Lung microvascular endothelial cell (primary cell): ENCODE results near the gene RTN4RL1. TPM values are rescaled to one million over a fixed set of nuclear protein-coding genes. Genes with fewer than 3 reads are reported as not detected.

Source experiments
- DNase-seq, 2 donors: peaks; one replicate each; pipeline versions ENCODE4 v3.0.0 to v3.0.0-alpha.2; 2010; ENCODE audit warnings: low read depth in 2 of 2
- total RNA-seq: library from RNA; depleted of rRNA; stranded (reverse); fragments of >200 nt; gene quantifications from 2 replicates; pipeline ENCODE4 v1.2.1, GENCODE V29; 2014

Gene RTN4RL1, protein sequence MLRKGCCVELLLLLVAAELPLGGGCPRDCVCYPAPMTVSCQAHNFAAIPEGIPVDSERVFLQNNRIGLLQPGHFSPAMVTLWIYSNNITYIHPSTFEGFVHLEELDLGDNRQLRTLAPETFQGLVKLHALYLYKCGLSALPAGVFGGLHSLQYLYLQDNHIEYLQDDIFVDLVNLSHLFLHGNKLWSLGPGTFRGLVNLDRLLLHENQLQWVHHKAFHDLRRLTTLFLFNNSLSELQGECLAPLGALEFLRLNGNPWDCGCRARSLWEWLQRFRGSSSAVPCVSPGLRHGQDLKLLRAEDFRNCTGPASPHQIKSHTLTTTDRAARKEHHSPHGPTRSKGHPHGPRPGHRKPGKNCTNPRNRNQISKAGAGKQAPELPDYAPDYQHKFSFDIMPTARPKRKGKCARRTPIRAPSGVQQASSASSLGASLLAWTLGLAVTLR
- 0.22 and 0.40 TPM in 2 replicates for total RNA-seq

DNA sequence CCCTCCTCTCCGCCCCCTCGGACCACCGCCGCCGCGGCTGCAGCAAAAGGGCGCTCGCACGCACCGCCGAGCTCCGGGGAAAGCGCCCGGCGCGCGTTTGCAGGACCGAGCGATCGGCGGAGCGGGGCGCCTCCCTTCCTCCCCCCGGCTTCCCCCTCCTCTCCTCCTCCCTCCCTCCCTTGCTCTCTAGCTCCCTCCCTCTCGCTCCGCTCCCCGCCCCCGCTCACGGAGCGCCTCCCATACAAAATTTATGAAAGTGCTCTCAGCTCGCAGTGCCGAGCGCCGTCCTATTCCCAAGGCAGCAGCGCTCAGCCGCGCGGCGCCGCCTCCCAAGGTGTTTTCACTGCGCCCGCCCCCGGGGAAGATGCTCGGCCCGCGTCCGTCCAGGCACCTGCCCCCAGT, at the start of gene RTN4RL1:
RTN4RL1 (minus strand) TSS at position 115 of the 402 bp plus-strand sequence. CDS start 469 bp downstream, outside the sequence.
- peak in 1 of 2 donors; percentile 54 for DNase-seq

DNA sequence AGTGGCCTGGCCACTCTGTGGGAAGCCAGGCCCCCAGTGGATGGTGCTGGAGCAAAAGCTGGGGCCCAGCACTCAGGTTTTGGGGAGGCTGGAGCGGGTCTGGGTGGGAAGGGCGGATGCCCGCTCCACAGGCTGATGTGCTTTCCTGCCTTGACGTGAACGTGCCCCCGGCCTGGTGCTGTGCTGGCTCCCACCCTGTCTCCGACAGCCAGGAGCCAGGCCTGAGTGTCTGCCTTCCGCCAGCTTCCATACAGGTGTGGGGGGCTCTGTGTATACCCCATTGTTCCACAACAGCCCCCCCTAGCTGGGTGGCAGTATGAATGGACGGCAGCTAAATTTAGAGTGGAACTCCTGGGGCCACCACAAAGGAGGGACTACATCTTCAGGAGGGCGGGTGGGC, 49.8 kb upstream of the RTN4RL1 start:
- no peak for DNase-seq

DNA sequence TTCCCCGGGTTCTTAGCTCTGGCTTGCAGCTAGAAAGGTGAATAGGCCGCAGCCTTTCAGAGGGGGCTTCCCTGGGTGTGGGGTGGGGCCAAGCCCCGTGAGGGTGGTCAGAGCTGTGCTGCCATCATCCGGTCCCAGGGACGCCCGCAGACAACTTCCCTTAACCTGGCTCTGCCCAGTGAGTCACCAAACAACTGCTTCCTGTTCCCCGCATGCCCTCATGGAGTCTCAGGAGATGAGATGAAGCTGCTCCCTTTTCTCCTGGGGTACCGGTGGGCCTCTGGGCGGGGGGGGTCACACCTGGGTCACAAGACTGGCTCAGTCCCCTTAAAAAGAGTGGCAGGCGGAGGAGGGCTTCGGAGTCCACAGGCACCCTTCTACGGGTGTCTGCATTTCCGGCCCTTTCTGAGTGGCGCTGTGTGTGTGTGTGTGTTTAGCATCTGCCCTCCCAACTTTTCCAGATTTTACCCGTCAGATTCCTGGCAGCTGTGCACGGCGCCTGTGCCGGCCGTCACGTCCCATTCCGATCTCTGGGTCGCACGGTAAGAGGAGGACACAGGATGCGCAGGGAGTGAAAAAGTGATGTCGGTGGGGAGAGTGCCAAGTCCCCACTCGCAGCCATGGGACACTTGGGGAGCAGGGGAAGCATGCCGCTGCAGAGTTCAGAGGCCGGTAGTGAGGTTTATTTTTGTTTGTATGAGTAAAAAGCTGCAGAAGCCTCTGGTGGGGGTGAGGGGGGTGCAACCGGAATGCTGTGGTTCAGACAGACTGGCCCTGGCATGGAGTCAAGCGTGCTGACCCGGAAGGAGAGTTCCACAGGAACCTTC, 46.5 kb upstream of the RTN4RL1 start:
- peak; percentile 90 to 97 for DNase-seq

DNA sequence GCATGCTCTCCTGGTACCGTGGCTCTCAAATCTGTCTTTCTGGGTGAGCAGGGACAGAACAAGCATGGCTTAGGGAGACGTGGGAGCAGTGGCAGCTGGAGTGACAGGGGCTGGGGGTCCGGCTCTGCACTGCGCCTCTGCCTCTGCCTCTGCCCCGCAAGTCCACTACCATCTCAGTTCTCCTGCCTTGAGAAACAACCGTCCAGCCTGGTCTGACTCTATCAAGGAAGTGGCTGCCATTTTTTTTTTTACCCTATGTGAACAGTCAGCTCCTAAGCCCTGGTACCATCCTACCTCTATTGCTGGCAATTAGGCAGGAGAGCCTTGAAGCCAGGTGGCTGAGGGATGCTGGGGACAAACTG, 45.9 kb upstream of the RTN4RL1 start:
- DNase-seq, result no peak

DNA sequence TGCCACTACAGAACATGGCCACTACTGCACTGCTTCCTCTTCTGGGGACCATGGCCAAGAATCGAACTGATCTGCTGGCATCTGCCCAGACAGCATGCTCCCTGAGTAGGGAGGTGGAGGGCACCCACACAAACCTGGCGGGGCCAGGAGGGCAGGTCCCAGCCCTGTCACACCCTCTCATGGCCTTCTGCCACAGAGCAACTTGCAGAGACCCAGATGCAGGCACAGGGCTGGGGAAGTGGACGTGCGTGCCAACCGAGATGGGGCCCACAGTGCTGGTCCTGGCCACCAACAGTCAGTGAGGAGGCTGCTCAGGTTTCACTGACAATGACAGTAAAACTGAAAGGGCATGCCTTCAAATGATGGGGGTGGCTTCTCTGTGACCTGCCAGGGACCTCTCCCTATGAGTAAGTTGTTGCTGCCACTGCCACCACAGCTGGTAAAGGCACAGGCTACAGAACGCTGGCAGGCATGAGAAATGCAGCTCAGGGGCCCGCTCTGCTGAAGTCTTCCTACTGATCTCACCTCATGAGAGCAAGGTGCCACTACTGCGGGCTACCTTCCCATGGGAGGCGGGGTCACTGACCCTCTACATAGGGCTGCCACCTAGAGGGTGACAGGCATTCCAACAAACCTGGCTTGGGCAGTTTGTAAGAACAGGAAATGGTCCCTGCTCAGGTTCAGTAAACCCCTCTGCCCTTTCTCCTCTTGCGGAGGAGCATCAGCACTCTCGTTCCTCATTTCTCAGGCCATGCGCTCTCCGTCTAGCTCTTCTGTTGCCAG, 45.3 kb upstream of the RTN4RL1 start:
- no peak for DNase-seq

DNA sequence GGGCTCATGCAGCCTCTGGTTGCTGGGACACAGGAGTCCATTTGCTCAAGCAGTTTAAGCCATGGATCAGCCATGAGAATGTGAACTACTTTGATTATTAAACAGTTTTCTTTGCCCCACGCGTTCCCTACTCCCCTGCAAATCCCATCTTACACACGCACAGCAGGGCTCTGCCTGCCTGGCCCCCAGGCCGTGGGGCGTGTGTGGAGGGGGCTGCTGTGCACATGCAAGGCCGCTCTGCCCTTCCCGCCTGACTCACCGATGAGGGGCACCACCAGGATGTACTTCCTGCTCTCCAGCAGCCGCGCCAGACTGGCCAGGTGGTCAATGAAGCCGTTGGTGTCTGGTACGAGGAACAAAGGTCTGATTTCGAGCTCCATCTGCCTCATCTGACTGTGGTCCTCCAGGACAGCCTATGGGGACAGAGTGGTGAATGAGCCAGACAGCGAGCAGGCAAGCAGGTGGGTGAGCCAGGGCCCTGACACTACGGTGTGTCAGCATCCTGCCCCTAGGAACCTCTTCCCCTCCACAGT, 43.5 kb upstream of the RTN4RL1 start:
- DNase-seq, result peak; percentile 81 to 85

DNA sequence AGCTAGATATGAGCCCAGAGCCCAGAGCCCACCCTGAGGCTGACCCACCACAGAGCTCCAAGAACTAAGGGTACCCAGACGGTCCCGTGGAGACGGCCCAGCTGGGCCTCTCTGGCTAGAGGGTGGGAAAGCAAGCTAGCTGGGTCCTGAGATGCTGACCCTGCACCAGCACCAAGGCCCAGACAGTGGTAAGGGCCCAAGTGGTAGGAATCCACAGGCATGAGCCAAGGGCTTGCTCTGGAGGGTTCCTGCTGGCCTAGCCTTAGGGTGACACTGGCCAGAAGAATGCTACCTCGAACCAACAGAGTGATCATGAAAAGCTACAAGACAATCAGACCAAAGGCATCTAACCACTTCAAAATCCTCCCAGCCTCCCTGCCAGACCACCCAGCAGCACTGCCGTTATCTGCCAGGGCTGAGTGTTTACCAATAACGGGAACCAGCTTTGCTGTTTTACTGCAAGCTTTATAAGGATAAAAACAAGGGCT, 42.9 kb upstream of the RTN4RL1 start:
- no peak for DNase-seq

GRCh38 chr17:2067608-2068024, 42.5 kb upstream of the RTN4RL1 start:
- DNase-seq, result peak; percentile 64 to 75

DNA sequence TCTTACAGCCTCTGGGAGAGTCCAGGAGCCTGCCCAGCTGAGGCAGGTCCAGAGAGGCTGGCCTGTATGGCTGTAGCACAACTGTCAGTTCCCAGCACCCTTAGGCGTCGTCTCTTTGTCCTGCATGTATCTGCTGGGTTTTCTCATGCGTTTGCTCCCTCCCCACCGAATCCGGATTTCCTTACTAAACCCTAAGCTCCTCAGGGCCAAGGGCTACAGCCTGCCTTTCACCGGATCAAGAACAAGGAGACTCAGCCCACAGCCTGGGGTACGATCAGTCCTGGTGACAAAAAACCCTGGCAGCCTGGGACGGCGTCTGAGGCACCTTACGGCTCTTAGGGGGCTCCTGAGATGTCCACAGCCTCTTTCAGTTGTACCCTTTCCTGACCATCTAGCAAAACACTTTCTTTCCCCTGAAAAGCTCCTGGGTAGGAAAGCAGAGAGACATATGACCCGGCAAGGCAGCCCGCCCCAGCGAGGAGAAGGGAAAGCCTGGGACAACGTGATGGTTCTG, 42.0 kb upstream of the RTN4RL1 start:
- DNase-seq, result peak in 1 of 2 donors; percentile 57

DNA sequence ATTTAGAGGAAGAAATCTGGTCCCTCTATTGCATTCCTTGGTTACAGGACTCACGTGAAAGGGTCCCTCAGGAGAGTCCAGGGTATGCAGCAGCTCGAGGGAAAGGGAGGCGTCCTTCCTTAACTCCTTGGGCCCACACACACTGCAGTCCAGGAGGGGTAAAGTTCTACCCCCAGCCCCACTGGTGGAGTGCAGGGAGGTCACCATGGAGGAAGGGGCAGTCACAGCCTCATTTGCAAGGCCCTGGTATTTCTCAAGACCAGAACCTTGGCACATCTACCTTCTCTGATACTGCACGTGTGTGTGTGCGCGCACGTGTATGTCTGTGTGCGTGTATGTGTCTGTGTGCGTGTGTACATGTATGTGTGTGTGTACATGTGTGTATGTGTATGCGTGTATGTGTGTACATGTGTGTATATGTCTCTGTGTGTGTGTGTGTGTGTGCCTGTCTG, 40.8 kb upstream of the RTN4RL1 start:
- DNase-seq, result peak in 1 of 2 donors; percentile 36

- DNase-seq, result peak; percentile 82 to 93
These were observed 40.0 kb upstream of the RTN4RL1 start for GRCh38 chr17:2064980-2065785.

GRCh38 chr17:2064520-2064971, 39.4 kb upstream of the RTN4RL1 start:
- peak; percentile 46 to 60 for DNase-seq

GRCh38 chr17:2064147-2064489, 39.0 kb upstream of the RTN4RL1 start:
- no peak for DNase-seq

DNA sequence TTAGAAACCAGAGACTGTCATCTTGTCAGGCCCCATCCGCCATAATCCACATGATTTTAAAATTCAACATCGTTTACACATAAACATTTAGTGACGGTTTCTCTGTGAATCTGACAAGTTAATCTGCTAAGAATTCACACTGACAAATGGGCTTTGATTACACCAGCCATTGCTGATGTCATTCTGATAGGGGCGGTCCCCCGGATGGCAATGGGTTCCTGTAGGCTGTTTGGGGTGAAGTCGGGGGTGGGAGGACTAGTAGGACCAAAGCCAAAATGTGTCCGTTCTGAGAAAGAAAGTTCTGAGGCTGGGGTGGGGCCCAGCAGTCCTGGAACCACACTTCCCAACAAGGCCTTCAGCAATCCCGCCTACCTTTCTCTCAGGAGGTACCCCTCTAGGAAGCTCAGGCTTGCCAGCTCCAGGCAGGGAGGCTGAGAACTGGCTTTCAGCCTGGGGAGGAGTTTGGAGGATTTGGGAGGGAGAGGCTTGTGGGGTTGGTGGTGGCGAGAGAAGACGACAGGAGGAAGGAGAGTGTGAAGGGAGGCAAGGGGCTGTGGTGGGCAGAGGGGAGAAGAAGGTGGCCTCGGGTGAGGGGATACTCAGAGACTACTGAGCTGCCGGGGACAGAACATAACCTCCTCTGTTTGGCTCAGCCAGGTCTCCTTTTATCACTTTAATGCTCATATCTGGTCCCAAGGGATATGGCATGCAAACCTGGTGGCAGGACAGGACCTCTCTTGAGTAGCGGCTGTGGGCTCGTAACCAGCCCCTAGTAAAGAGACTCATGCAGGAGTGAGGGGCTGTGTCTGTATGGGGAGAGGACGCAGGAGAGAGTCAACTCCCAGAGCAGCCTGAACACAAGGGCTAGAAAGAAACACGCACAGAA, 38.4 kb upstream of the RTN4RL1 start:
- peak; percentile 53 to 82 for DNase-seq

- peak; percentile 70 to 82 for DNase-seq
These were observed 37.5 kb upstream of the RTN4RL1 start for GRCh38 chr17:2062571-2063183.

DNA sequence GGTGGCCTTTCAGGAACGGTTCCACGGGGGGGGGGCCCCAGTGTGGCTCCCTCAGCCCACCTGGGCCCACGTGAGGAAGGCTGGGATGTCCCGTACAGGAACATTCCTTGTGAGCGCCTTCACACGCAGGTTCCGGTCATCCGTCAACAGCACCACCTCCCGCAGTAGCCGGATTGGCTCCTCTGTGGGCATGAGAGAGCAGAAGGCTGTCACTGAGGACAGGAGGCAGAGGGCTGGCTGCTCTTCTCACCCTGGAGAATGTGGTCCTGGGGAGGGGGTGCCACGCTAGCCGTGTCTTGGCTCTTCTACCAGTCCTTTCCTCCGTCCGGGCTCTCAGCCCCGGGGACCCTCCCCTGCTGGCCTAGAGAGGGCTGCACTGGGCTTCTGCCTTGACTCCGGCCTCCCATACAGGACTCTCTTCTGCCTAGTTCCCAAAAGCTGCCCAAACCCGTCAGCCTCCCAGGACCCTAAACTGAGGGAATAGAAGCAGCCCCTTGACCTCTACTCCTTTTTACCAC, 36.4 kb upstream of the RTN4RL1 start:
- peak in 1 of 2 donors; percentile 50 for DNase-seq

DNA sequence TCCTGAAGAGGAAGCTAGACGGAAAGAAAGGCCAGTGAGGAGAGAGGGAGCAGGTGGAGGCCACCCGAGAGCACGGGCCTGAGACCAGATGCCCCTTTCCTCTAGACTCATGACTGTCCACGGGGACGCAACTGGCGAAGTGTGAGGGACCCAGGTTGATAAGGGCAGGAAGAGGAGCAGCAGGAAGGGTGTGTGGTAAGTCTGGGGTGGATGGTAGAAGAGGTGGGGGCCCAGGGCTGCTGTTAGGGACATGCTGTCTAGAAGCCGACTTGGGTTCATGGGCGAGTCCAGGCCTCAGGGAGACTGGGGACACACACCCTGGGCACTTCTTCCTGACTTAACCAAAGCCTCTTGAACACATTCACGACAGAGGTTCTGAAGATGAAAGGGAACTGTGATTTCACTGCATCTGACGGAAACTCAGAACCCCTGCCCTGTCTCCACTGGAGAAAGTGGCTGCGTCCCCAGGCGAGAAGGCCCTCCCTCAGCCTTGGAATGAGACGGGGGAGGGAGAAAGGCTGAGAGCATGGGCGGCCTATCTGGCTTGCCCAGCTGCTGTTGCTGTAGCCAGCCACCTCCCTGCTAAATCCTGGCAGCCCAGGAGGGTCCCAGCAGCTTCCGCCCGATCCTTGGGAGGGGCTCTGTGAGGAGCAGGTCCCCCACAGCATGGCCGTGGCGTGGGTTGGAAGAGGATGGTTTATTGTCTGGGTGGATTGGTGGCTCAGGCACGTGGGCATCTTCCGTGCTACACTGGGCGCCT, 35.7 kb upstream of the RTN4RL1 start:
- DNase-seq, result peak; percentile 41 to 50

GRCh38 chr17:2060385-2060658, 35.2 kb upstream of the RTN4RL1 start:
- no peak for DNase-seq
